Activated CD4-positive, alpha-beta T cell treated with anti-CD3 and anti-CD28 coated beads for 24 hours (primary cell): ENCODE results near the gene CLEC19A.

Source experiments
- DNase-seq, 2 donors: peaks; one replicate each; pipeline ENCODE4 v3.0.0-alpha.2; 2020; ENCODE audit warnings: low read depth in 2 of 2

Gene CLEC19A

DNA sequence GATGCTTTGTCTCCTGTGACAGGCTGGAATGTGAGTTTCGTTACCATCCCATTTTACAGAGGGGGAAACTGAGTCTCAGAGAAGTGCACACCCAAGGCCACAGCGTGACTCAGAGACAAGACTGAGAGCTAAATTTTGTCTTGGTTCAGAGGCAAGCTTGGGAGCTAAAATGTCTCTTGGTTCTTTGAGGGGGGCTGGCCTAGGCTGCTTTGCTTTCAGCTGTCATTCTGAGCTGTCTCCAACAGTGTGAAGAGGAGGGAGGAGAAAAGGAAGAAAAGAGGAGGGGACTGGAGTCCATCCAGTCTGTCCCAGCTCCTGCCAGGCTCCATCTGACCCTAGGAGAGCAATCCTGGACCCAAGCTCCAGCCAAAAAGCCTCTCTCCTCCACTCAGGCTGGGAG lies at the start of gene CLEC19A:
Gene CLEC19A, plus strand, starts transcription at position 301 of the 400 bp plus-strand sequence. CDS start 121 bp downstream, outside the sequence.
- no peak for DNase-seq

DNA sequence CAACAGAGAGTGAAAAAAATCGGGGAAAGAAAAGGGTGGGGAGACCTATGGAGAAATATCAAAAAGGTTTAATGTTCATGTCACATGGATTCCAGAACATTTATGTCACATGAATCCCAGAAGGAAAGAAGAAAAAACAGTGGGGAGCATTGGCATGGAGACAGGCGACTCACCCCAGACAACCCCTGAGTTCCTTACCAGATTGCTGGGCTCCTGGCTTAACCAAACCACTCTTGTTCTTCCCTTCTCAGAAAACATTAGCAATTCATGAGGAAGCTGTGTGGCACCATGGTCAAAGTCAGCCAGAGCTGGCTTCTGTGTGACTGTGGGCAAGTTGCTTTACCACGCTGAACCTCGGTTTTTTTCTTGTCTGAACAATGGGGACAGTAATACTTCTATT lies 49.6 kb upstream of the CLEC19A start:
- no peak for DNase-seq

DNA sequence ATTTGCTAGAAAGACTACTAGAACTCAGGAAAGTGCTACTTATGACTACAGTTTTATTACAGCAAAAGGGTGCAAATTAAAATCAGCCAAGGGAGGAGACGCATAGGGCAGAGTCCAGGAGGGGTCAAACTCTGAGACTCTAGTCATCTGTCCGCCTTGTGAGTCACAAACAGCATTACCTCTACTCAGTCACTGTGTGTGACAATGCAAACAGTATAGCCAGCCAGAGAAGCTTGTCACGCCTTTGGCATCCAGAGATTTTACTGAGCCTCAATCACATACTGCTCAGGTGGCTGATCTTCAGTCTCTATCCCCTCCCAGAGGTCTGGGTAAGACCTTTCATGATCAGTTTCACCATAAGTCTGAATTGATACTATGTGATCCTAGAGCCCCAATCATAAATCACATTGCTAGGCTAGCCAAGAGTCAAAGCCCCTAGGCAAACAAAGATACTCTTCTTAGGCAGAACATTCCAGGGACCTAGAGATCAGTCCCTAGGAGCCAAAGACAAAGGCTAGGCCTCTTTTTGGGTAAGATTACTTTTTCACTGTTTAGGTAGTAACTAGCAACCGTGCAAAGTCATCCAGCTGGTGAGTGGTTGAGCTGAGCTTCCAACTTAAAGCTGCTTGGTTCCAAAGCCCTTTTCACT lies 48.8 kb upstream of the CLEC19A start:
- DNase-seq: no peak

GRCh38 chr16:19238406-19238805 lies 47.1 kb upstream of the CLEC19A start:
- DNase-seq: no peak

DNA sequence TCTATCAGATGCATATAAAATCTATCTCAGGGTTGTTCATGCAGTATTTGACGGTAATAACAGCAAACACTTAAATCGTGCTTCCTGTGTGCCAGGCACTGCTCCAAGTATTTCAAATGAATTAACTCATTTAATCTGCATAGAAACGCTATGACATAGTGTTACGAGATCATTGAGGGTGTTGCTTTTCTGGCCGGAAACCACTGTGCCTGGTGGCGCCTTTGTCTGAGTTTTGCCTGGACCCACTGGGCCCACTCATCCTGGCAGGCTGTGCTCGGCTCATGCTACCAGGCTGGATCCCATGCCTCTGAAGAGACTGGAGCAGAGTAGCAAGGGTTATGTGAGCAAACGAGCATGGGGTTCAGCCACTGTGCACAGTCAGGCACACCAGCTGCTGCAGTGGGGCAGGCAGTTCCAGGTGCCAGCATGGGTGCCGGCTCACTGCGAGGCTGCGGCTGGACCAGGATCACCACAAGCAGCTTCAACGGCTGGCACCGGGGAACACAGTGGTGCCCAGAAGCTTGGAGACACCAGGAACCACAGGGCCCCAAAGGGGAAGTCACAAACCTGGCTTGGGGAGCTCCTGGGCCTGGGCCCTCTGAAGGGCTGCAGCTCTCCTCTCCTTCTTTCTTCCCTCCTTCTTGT lies 45.9 kb upstream of the CLEC19A start:
- no peak for DNase-seq

- no peak for DNase-seq
These were observed 45.0 kb upstream of the CLEC19A start for GRCh38 chr16:19240494-19240893.

- DNase-seq: no peak
These were observed 44.0 kb upstream of the CLEC19A start for GRCh38 chr16:19241512-19241911.

DNA sequence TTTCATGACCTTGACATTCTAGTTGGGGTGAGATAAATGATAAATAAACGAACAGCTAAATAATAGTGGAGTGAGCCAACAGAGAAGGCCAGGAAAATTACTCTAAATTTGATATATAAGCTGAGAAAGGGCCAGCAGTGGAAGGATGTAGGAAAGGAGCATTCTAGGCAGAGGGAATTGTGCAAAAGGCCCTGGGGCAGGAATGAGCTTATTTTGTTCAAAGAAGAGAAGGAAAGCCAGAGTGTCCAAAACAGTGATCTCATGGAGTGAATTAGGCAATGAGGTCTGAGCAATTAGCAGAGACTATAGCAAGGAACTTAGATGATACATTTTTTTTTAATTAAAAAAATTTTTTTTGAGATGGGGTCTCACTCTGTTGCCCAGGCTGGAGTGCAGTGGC lies 43.3 kb upstream of the CLEC19A start:
- DNase-seq: no peak

DNA sequence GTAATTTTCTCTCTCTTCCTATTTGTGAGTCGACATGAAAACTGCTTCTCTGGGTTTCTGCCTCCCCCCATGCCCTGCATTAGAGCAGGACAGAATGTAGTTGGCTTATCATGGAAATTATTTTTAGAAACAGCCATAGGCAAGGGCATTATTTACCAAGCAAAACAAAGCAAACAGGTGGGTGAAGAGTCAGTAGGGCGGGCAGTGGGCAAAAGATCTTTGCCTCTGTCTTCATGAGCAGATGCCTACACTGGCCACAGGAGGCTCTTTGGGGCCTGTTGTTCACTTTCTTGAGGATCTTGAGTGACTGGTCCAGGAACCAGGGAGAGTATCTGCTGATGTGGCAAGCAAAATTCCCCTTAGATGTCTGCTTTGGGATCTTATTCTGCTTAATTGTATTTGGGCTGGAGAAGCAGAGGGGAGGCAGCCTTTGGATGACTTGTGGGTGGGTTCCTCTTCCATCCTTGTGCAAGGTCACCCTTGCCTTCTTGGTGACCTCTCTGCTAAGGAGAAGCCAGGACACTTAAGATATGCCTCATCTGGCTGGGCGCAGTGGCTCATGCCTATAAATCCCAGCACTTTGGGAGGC lies 42.5 kb upstream of the CLEC19A start:
- no peak for DNase-seq

DNA sequence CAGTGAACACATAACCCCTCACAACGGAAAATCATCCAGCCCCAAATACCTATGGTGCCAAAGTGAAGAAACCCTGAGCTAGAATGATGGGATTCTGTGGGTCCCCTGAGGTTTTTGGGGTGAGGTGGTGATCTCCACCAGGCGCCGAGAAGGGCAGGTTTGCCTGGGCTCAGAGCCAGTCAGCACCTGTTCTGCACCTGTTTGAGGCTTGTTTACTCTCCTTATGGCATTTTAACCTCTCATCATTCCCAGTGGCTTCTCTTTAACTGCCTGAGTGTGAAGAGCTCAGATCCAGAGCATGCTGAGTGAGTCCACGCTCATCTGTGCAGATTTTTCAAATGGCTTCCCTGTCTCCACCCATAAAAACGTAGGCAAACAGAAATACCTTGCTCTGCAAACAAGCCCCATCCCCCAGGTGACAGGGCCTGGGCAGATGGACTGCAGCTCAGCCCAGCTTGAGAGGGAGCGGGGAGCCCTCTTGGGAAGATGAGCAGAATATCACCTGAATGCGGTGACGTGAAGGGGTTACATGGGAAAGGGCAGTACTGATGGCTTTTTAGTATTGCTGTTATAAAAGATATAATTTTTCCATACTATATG lies 40.1 kb upstream of the CLEC19A start:
- no peak for DNase-seq

GRCh38 chr16:19252904-19253303 lies 32.6 kb upstream of the CLEC19A start:
- DNase-seq: no peak

GRCh38 chr16:19254611-19255010 lies 30.9 kb upstream of the CLEC19A start:
- DNase-seq: no peak

DNA sequence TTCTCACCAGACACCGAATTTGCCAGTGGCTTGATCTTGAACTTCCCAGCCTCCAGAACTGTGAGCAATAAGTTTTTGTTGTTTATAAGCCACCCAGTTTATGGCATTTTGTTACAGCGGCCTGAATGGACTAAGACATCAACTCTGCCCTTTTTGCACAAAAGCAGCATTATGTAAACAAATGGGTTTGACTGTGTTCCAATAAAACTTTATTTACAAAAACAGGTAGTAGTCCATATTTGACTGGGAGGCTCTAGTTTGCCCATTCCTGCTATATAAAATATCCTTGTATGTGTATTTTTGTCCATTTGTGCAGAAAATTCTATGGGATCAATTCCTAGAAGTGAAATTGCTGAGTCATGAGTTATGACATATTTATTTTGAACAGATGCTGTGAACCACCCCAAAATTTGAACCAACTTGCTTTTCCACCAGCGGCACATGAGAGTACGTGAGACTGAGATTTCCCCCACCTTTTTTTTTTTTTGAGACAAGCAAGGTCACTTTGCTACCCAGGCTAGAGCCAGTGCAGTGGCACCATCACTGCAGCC lies 21.3 kb upstream of the CLEC19A start:
- DNase-seq: no peak

DNA sequence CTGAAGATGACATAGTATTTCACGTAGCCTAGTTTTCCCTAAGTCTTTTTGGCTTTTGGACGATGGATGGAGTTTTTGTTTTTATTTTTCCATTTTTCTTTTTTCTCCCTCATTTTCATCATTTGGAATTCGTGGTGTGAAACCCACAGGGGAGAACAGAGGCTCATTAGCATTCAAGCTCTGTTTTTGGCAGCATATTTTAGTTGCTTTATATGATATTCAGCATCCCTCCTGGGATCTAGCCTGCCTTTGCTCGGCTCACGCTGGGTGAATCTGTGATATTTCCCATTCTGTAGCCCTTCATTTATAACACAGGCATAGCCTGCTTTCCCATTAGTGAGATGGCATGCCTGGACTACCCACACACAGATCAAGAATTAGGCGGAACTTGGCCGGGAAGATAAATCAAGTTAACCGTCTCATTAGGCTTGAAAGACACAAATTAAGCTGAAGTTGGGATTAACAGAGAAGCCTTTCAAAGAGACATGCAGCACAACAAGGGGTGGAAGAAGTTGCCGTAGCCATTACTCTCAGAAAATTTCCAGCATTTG lies 20.1 kb upstream of the CLEC19A start:
- no peak for DNase-seq

DNA sequence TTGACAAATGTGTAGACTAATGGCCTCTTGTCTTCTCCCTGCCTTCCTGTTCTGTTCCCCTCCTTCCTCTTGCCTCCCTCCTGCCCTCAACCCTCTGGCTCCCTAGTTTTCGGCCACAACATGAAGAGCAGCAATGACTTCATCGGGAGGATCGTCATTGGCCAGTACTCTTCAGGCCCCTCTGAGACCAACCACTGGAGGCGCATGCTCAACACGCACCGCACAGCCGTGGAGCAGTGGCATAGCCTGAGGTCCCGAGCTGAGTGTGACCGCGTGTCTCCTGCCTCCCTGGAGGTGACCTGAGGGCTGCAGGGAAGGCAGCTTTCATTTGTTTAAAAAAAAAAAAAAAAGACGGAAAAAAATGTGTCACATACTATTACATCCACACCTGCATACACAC lies 18.8 kb upstream of the CLEC19A start:
- DNase-seq: no peak

GRCh38 chr16:19269098-19269497 lies 16.4 kb upstream of the CLEC19A start:
- no peak for DNase-seq

GRCh38 chr16:19274165-19274797 lies 11.2 kb upstream of the CLEC19A start:
- no peak for DNase-seq

GRCh38 chr16:19278403-19278802 lies 7.1 kb upstream of the CLEC19A start:
- no peak for DNase-seq

DNA sequence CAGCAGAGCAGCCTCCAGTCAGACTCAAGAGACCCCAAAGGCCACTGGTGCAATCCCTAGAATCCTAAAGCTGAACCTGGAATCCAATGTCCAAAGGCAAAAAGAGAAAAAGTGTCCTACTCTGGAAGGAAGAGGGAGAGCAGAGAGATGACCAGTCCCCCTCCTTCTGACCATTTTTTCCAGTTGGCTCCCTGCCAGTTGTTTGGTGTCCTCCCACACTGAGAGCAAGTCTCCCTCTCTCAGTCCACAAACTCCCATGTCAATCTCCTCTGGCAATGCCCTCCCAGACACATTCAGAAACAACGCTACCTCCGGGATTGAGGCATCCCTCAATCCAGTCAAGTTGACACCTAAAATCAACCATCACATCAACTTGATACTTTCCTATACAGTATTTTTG lies 4.3 kb upstream of the CLEC19A start:
- no peak for DNase-seq

GRCh38 chr16:19282101-19282500 lies 3.4 kb upstream of the CLEC19A start:
- no peak for DNase-seq

DNA sequence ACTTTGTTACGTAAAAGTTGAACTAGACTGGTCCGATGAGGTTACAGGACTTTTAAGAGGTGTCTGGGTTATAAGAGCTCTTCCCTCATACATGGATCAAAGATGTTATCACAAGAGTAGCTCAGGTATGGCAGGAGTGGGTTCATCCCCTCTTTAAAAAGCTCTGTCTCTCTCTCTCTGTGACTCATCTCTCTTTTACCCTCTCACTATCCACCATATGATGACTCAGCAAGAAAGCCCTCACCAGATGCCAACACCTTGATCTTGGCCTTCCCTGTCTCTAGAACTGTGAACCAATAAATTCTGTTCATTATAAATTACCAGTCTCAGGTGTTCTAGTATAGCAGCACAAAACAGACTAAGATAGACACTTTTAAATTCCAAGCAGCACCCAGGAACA lies 1.9 kb upstream of the CLEC19A start:
- DNase-seq: no peak

- no peak for DNase-seq
These were observed 1.3 kb upstream of the CLEC19A start for GRCh38 chr16:19284207-19284606.
